ENCODE data around the gene AP1M2.
"Not testable (repeated sequence)": the region's sequence is repeated elsewhere in the genome, so short reads cannot be mapped to it uniquely, and the experiment has no call there.

Gene AP1M2

GRCh38 chr19:10582091-10582490, 5.0 kb downstream of the AP1M2 start:
- Mint-ChIP-seq H3K9me3 (no peaks in the 10 kb centered on the region), H3K27ac (no peak overlapping the region), H3K27me3 (ENCODE audit: low read depth) (peaks cover 10% of the 10 kb centered on the region), H3K36me3 (ENCODE audit: low read depth) (no peaks in the 10 kb centered on the region), H3K4me3 (no peak overlapping the region), H3K4me1 (ENCODE audit: low read depth) (peaks cover 12% of the 10 kb centered on the region)
- no peak for DNase-seq (ENCODE audit: low spot score)

DNA sequence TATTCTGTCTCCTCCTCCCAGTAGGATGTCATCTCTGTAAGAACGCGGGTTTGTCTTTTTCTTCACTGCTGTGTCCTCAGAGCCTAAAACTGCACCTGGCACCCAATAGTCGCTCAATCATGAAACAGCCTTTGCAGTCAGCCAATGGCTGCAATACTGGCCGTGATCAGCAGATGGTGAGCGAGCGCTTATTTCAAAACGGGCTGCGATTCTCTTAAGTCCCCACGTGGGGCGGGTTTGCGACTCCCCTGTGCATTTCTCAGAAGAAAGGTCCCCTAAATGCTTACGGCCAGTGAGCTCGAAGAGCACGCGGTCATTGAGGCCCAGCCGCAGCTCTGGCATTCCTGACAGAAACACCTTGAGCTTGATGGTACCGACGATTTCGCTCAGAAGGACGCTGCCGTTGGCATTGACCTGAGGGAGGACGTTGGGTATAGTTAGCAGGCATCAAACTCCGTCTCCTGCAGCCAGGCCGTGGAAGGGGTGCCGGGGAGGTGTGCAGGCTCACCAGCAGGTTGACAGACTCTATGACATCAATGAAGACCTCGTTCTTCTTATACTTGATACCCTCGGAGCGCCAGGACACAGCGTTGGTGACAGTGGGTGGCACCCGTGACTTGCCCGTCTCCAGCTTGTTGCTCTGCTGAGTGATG, 6.0 kb downstream of the AP1M2 start:
- DNase-seq (ENCODE audit: low spot score) = peak; percentile 81
- Mint-ChIP-seq H3K36me3 (ENCODE audit: low read depth) (no peaks in the 10 kb centered on the region), H3K4me3 (no peak overlapping the region), H3K9me3 (no peaks in the 10 kb centered on the region), H3K27me3 (ENCODE audit: low read depth) (peaks cover 4% of the 10 kb centered on the region), H3K27ac (no peak overlapping the region), H3K4me1 (ENCODE audit: low read depth) (peaks cover 12% of the 10 kb centered on the region)

GRCh38 chr19:10577951-10578350, 9.2 kb downstream of the AP1M2 start:
- Mint-ChIP-seq H3K4me3 (no peak overlapping the region), H3K36me3 (ENCODE audit: low read depth) (no peaks in the 10 kb centered on the region), H3K4me1 (ENCODE audit: low read depth) (peaks cover 11% of the 10 kb centered on the region), H3K27me3 (ENCODE audit: low read depth) (no peaks in the 10 kb centered on the region), H3K27ac (no peak overlapping the region), H3K9me3 (no peaks in the 10 kb centered on the region)
- no peak for DNase-seq (ENCODE audit: low spot score)

GRCh38 chr19:10575011-10575716, 11.9 kb downstream of the AP1M2 start:
- no peak overlapping the region for H3K4me3 Mint-ChIP-seq
- no peaks in the 10 kb centered on the region for H3K27me3 Mint-ChIP-seq (ENCODE audit: low read depth)
- H3K36me3 Mint-ChIP-seq (ENCODE audit: low read depth) = peaks cover 1% of the 10 kb centered on the region
- H3K27ac Mint-ChIP-seq = no peak overlapping the region
- H3K9me3 Mint-ChIP-seq = no peaks in the 10 kb centered on the region
- DNase-seq (ENCODE audit: low spot score) = no peak
- H3K4me1 Mint-ChIP-seq (ENCODE audit: low read depth) = peaks cover 19% of the 10 kb centered on the region

GRCh38 chr19:10574462-10574861, 12.7 kb downstream of the AP1M2 start:
- no peaks in the 10 kb centered on the region for H3K27me3 Mint-ChIP-seq (ENCODE audit: low read depth)
- no peaks in the 10 kb centered on the region for H3K9me3 Mint-ChIP-seq
- H3K27ac Mint-ChIP-seq = no peak overlapping the region
- peaks cover 20% of the 10 kb centered on the region for H3K4me1 Mint-ChIP-seq (ENCODE audit: low read depth)
- no peak overlapping the region for H3K4me3 Mint-ChIP-seq
- DNase-seq (ENCODE audit: low spot score) = no peak
- peaks cover 1% of the 10 kb centered on the region for H3K36me3 Mint-ChIP-seq (ENCODE audit: low read depth)

DNA sequence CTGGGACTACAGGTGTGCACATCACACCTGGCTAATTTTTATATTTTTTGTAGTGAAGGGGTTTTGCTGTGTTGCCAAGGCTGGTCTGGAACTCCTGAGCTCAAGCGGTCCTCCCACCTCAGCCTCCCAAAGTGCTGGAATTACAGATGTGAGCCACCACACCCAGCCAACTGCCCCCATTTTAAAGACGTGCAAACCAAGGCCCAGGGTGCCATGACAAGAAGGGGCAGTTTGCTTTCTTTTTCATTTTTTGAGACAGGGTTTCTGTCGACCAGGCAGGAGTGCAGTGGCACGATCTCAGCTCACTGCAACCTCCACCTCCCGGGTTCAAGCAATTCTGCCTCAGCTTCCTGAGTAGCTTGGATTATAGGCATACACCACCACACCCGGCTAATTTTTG, 13.3 kb downstream of the AP1M2 start:
- H3K27me3 Mint-ChIP-seq (ENCODE audit: low read depth); H3K27ac Mint-ChIP-seq; H3K36me3 Mint-ChIP-seq (ENCODE audit: low read depth); H3K4me3 Mint-ChIP-seq; H3K9me3 Mint-ChIP-seq; DNase-seq (ENCODE audit: low spot score): not testable (repeated sequence)
- peaks cover 25% of the 10 kb centered on the region for H3K4me1 Mint-ChIP-seq (ENCODE audit: low read depth)

DNA sequence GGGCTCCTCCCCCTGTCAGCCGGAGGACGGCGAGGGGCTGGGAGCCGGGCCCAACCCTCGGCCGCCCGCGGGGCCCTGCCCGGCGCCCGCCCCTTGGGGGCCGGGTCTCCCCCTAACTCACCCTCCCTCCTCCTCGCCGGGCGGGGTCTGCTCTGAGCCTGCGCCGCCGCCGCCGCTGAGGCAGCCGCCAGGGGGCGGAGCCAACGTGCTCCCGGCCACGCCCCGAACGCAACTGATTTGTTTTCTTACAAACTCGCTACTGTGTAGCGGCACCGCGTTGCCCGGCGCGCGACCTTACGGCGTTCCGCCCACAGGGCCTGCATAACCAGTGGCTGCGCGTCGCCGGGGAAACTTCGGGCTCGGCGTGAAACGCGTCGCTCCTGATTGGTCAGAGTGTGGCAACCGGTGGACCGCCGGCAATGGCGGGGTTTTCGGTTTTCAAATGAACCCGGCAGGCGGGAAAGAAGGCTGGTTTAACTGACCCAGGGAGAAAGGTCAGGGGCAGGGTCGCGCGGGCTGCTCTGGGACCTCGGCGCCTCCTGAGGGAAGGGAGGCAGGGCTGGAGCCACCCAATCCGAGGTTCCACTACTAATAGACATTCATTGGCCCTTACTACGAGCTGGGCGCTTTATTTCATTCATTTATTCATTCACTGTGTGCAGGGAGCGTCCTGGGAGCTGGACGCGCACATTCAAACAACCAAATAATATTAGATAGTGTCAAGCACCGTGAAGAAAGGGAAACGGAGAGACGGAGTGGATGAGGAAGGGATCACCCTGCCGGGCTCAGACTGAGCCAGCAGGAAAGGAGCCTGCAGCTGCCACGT, 18.1 kb downstream of the AP1M2 start, which contains the start of gene CDKN2D:
CDKN2D (minus strand) TSS at position 154 of the 826 bp plus-strand sequence. CDS start 326 bp downstream, outside the sequence.
- Mint-ChIP-seq H3K27ac (peak within 1 kb of the TSS; percentile 100), H3K27me3 (ENCODE audit: low read depth) (no peaks in the 10 kb centered on the region), H3K4me3 (peak within 1 kb of the TSS; percentile 100), H3K9me3 (no peaks in the 10 kb centered on the region), H3K36me3 (ENCODE audit: low read depth) (peaks cover 35% of the 10 kb centered on the region), H3K4me1 (ENCODE audit: low read depth) (peaks cover 40% of the 10 kb centered on the region)
- peak; percentile 100 for DNase-seq (ENCODE audit: low spot score)

DNA sequence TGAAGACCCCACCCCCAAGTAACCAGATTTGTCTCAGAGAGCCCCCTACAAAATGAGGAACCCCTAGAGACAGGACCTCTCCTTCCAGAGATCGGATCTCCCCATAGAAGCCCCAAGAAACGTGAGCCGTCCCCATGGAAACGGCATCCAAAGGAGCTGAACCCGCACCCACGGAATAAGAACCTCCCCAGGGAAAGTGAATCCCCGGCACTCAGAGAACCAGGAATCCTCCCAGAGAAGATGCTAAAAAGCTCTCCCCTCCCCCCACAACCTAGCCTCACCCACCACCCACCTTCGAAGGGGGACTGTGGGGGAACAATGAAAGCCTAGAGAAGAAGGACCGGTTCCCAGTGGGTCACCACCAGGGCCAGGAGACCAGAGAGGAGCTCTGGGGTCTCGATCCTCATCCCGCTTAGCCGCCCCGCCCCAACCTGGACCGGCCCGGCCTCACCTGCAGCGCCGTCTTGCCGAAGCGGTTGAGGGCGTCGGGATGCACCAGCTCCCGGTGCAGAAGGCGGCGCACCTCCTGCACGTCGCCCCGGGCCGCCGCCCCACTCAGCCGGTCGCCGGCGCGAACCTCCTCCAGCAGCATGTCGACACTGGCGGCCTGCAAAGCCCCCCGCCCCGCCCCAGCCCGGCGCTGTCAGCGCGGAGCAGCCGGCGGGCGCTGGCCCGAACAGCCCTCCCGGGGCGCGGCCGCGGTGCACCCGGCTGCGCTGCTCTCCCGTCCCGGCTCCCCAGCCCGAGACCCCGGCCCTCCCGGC, 18.9 kb downstream of the AP1M2 start:
- no peak for DNase-seq (ENCODE audit: low spot score)
- H3K27ac Mint-ChIP-seq = peak overlapping the region; percentile 93
- H3K27me3 Mint-ChIP-seq (ENCODE audit: low read depth) = no peaks in the 10 kb centered on the region
- no peaks in the 10 kb centered on the region for H3K9me3 Mint-ChIP-seq
- peaks cover 38% of the 10 kb centered on the region for H3K4me1 Mint-ChIP-seq (ENCODE audit: low read depth)
- peak overlapping the region; percentile 100 for H3K4me3 Mint-ChIP-seq
- peaks cover 35% of the 10 kb centered on the region for H3K36me3 Mint-ChIP-seq (ENCODE audit: low read depth)

DNA sequence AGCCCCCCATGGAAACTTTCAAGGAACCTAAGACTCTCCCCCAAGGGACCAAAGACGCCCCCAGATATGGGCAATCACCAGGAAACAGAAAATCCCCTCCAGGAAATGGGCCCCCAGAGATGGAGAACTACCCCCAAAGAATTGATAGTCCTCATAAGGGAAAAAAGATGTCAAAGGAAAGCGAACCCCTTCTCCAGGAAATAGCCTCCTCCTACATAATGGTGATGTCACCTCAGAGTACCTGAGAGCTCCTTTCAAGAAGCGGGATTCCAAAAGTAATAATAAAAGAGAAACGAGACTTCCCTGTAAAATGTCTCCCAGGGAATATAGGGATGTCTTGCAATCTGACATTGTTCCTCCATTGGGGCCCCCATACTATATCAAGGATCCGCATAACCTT, 19.5 kb downstream of the AP1M2 start:
- no peaks in the 10 kb centered on the region for H3K9me3 Mint-ChIP-seq
- peak overlapping the region; percentile 100 for H3K4me3 Mint-ChIP-seq
- no peak for DNase-seq (ENCODE audit: low spot score)
- peak overlapping the region; percentile 93 for H3K27ac Mint-ChIP-seq
- no peaks in the 10 kb centered on the region for H3K27me3 Mint-ChIP-seq (ENCODE audit: low read depth)
- peaks cover 37% of the 10 kb centered on the region for H3K4me1 Mint-ChIP-seq (ENCODE audit: low read depth)
- peaks cover 36% of the 10 kb centered on the region for H3K36me3 Mint-ChIP-seq (ENCODE audit: low read depth)

- peak; percentile 56 for DNase-seq (ENCODE audit: low spot score)
- Mint-ChIP-seq H3K4me3 (peak overlapping the region; percentile 100), H3K36me3 (ENCODE audit: low read depth) (peaks cover 40% of the 10 kb centered on the region), H3K9me3 (no peaks in the 10 kb centered on the region), H3K4me1 (ENCODE audit: low read depth) (peaks cover 31% of the 10 kb centered on the region), H3K27me3 (ENCODE audit: low read depth) (no peaks in the 10 kb centered on the region), H3K27ac (peak overlapping the region; percentile 93)
Measured at GRCh38 chr19:10566658-10567410, 20.3 kb downstream of the AP1M2 start.

DNA sequence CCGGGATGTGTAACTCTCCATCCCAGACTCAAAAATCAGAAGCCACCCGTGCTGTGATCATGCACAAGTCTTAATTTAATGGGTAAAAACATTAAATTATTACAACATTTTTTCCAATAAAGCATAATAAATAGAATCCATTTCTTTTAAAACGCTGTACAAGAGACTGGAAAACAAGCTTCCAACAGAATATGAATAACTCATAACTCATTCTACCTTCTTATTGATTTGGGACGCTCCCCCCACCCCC, 20.8 kb downstream of the AP1M2 start:
- H3K27ac Mint-ChIP-seq = peak overlapping the region; percentile 93
- no peaks in the 10 kb centered on the region for H3K27me3 Mint-ChIP-seq (ENCODE audit: low read depth)
- no peak for DNase-seq (ENCODE audit: low spot score)
- peak overlapping the region; percentile 100 for H3K4me3 Mint-ChIP-seq
- H3K36me3 Mint-ChIP-seq (ENCODE audit: low read depth) = peaks cover 45% of the 10 kb centered on the region
- H3K4me1 Mint-ChIP-seq (ENCODE audit: low read depth) = peaks cover 31% of the 10 kb centered on the region
- H3K9me3 Mint-ChIP-seq = no peaks in the 10 kb centered on the region

DNA sequence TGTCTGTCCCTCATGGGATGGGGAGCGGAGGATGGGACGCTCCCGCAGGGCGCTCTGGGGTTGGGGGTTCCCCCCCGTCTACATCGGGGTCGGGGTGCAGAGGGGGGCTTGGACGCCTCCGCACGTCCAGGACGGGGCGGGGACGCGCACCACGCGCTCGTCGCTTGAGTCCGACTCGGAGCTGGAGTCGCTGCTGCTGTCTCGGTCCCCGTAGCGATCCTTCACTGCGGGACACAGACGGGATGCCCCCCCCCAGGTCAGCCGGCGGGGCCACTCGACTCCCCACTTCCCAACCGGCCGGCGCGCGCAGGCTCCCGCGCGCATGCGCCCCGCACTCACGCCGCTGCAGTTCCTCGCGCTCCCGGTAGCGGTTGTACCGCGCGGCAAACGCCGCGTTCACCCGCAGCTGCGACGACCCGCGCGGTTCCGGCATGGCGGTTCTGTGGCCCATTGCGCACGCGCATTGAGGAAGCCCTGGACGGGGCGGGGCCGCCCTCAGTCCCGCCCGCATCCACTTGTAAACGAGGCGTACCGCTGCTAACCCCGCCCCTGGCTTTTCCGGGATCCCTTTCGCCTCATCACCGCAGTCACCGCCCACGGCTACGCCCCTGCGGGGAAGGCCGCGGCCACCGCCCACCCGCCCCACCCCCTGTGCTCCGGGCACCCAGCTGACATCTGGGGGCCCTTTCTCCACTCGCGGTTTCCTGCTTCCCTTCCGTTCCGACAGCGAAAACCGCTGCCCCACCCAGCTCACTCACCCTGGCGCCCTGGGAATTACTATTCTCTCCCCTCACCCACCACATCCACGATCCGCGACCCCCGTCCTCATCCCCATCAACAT, 21.3 kb downstream of the AP1M2 start, which contains the start of gene KRI1:
KRI1 (minus strand) TSS at position 444 of the 841 bp plus-strand sequence; CDS start at position 433, 11 bp downstream.
- Mint-ChIP-seq H3K36me3 (ENCODE audit: low read depth) (peaks cover 50% of the 10 kb centered on the region), H3K27me3 (ENCODE audit: low read depth) (no peaks in the 10 kb centered on the region), H3K4me3 (peak within 1 kb of the TSS; percentile 100), H3K9me3 (no peaks in the 10 kb centered on the region), H3K4me1 (ENCODE audit: low read depth) (peaks cover 31% of the 10 kb centered on the region), H3K27ac (peak within 1 kb of the TSS; percentile 93)
- peak; percentile 100 for DNase-seq (ENCODE audit: low spot score)
